HG03025 (cell line): Measurements from ENCODE around the gene ZNF583.

Source experiments
- ATAC-seq: cut with Tn5 transposase; IDR thresholded peaks from one replicate; pipeline ENCODE4 v1.9.1; 2021; ENCODE audit warnings: mild to moderate bottlenecking, moderate library complexity; ENCODE audit not compliant: unreplicated experiment, low FRiP score

The ZNF583 gene

GRCh38 chr19:56403764-56404704, at the start of gene ZNF583:
Gene ZNF583, plus strand, starts transcription at chr19:56404332. Its CDS starts 2,783 bp downstream, at chr19:56407115.
- ATAC-seq = peak; percentile 82

- no peak for ATAC-seq
Measured at GRCh38 chr19:56355517-56355916, 48.6 kb upstream of the ZNF583 start.

- no peak for ATAC-seq
Measured at GRCh38 chr19:56356944-56357343, 47.2 kb upstream of the ZNF583 start.

GRCh38 chr19:56360841-56361240, 43.3 kb upstream of the ZNF583 start:
- ATAC-seq = no peak

- no peak for ATAC-seq
Measured at GRCh38 chr19:56367829-56368711, 36.1 kb upstream of the ZNF583 start.

- no peak for ATAC-seq
Measured at GRCh38 chr19:56369886-56370676, 34.1 kb upstream of the ZNF583 start.

GRCh38 chr19:56372281-56372680, 31.9 kb upstream of the ZNF583 start:
- no peak for ATAC-seq

- ATAC-seq = no peak
Measured at GRCh38 chr19:56377105-56377924, 26.8 kb upstream of the ZNF583 start.

- no peak for ATAC-seq
Measured at GRCh38 chr19:56383826-56384605, 20.1 kb upstream of the ZNF583 start.

- peak; percentile 72 for ATAC-seq
Measured at GRCh38 chr19:56393119-56394012, 10.8 kb upstream of the ZNF583 start, which contains the start of gene ZNF582. Gene ZNF582, minus strand, starts transcription at chr19:56393534. Its CDS starts 1,782 bp downstream, at chr19:56391752.

GRCh38 chr19:56398809-56399208, 5.3 kb upstream of the ZNF583 start:
- no peak for ATAC-seq

GRCh38 chr19:56400485-56400884, 3.6 kb upstream of the ZNF583 start:
- ATAC-seq = no peak

GRCh38 chr19:56403261-56403660, 871 bp upstream of the ZNF583 start:
- ATAC-seq = no peak

- ATAC-seq = peak; percentile 14
Measured at GRCh38 chr19:56404705-56405056, 549 bp downstream of the ZNF583 start.

GRCh38 chr19:56405062-56405461, 930 bp downstream of the ZNF583 start:
- ATAC-seq = no peak

GRCh38 chr19:56423276-56423984, 19.3 kb downstream of the ZNF583 start:
- ATAC-seq = no peak

- ATAC-seq = no peak
Measured at GRCh38 chr19:56423985-56424353, 19.8 kb downstream of the ZNF583 start.
